Measurements from ENCODE around the gene CAND2.
"Not testable (repeated sequence)": the region's sequence is repeated elsewhere in the genome, so short reads cannot be mapped to it uniquely, and the experiment has no call there.

Gene CAND2

GRCh38 chr3:12771236-12771635, 25.2 kb upstream of the CAND2 start:
- DNase-seq (ENCODE audit: insufficient read length, low spot score) (no peak), FAIRE-seq (no peak)
- no peak for TF ChIP-seq CTCF (IDR thresholded peaks at IDR 0.05; ENCODE audit: insufficient read depth, missing control alignments)

DNA sequence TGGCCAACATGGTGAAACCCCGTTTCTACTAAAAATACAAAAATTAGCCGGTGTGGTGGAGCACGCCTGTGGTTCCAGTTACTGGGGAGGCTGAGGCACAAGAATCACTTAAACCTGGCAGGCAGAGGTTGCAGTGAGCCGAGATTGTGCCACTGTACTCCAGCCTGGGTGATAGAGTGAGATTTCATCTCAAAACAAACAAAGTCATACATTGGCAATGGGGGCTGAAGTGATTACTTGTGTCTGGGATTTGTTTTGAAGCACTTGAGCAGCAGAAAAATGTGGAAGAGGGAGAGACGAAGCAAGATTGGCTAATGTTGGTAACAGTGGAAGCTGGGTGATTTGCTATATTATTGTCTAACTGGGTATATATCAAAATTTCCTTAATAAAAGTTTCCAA, 24.0 kb upstream of the CAND2 start:
- no peak for TF ChIP-seq CTCF (IDR thresholded peaks at IDR 0.05; ENCODE audit: insufficient read depth, missing control alignments)
- FAIRE-seq (no peak), DNase-seq (ENCODE audit: insufficient read length, low spot score) (no peak)

DNA sequence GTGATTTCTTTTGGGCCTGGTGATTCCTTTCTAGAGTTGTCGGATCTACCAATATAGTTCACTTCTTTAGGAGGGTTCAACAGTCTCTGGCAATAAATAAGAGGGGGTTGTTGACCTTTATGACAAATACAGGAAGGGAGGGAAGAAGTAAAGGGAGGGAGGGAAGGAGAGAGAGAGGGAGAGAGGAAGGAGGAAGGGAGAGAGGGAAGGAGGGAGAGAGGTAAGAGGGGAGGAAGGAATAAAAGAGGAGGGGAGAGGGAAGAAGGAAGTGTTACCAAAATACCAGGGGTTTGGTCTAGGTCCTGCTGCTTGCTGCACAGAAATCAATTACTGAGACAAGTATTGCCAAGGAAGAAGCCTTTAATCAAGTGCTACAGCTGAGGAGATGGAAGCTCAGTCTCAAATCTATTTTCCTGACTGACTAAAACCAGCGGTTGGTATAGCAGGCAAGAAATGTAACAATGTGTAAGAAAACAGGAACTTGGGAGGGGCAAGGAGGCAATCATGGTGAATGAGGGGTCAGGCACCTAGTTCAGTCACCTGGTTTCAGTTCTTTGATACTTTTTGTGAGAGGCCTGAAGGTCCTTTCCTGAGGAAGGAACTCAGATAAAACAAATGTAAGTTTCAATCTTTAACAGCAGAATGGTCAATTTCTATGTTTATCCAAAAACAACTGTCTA, 23.3 kb upstream of the CAND2 start:
- DNase-seq (ENCODE audit: insufficient read length, low spot score) (no peak), FAIRE-seq (no peak)
- TF ChIP-seq CTCF (IDR thresholded peaks at IDR 0.05; ENCODE audit: insufficient read depth, missing control alignments) = no peak

- no peak for FAIRE-seq
- no peak for DNase-seq (ENCODE audit: insufficient read length, low spot score)
- TF ChIP-seq CTCF (IDR thresholded peaks at IDR 0.05; ENCODE audit: insufficient read depth, missing control alignments) = no peak
Measured at GRCh38 chr3:12773710-12774086, 22.8 kb upstream of the CAND2 start.

DNA sequence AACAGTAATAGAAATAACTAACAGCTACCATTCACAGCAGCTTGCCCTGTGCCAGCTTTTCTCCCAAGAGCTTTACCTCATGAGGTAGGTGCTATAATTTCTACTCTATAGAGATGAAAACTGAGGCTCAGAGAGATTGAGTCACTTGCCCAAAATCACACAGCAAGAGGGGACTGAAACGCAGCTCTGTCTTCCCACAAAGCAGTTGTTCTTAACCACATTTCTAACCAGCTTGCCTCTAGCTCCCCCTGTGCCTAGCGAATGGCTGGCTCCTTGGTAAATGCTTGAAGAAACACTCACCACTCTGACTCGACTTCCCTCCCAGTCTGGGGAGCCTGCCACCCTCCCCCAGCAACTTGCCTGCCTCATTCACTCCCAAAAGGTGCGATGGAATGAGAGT, 21.9 kb upstream of the CAND2 start:
- FAIRE-seq (no peak), DNase-seq (ENCODE audit: insufficient read length, low spot score) (no peak)
- TF ChIP-seq CTCF (IDR thresholded peaks at IDR 0.05; ENCODE audit: insufficient read depth, missing control alignments) = no peak

DNA sequence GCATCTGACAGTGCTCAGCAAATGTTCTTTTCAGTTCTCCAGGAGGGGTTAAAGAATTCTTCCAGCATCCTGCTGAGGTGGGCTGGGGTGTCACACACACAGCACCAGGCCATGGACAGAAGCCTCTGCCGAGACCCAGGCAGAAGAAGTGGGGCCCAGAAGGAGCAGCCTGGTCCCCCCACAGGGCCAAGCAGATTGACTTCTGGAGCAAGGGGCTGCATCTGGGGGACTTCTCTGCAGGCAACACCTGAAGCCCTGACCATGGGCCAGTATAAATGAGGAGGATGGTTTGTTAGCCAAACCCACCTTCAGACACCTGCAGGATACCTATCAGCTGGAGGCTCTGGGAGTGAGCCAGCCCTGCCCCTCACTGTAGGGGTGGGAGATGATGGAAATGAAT, 21.3 kb upstream of the CAND2 start:
- no peak for DNase-seq (ENCODE audit: insufficient read length, low spot score)
- no peak for FAIRE-seq
- TF ChIP-seq CTCF (IDR thresholded peaks at IDR 0.05; ENCODE audit: insufficient read depth, missing control alignments) = no peak

DNA sequence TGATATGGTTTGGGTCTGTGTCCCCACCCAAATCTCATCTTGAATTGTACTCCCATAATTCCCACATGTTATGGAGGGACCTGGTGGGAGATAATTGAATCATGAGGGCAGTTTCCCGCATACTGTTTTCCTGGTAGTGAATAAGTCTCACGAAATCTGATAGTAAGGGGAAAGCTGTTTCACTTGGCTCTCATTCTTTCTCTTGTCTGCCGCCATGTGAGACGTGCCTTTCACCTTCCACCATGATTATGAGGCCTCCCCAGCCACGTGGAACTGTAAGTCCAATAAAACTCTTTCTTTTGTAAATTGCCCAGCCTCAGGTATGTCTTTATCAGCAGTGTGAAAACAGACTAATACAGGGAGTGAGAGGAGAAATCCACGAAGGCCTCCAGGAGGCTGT, 20.5 kb upstream of the CAND2 start:
- not testable (repeated sequence) for DNase-seq (ENCODE audit: insufficient read length, low spot score); FAIRE-seq

GRCh38 chr3:12777171-12777570, 19.3 kb upstream of the CAND2 start:
- FAIRE-seq = no peak
- TF ChIP-seq CTCF (IDR thresholded peaks at IDR 0.05; ENCODE audit: insufficient read depth, missing control alignments) = no peak
- no peak for DNase-seq (ENCODE audit: insufficient read length, low spot score)

All from D721Med (cell line).